HUES64 (cell line): ENCODE data around the gene ENHO. TPM values are rescaled to one million over a fixed set of nuclear protein-coding genes. Genes with fewer than 3 reads are reported as not detected.
A peak's percentile ranks its signal among the peaks of the same experiment; 100 is the strongest.

Source experiments
- H3K27ac ChIP-seq: 2 replicates; pipeline ENCODE4 v1.7.0; 2013; ENCODE audit warnings: low read depth, low read length, inconsistent platforms
- H3K27me3 ChIP-seq: 2 replicates; pipeline ENCODE4 v1.6.1; 2013; ENCODE audit warnings: mild to moderate bottlenecking, low read length; ENCODE audit not compliant: insufficient read depth
- H3K36me3 ChIP-seq: 2 replicates; pipeline ENCODE4 v1.6.1; 2013; ENCODE audit warnings: mild to moderate bottlenecking, low read length; ENCODE audit not compliant: insufficient read depth
- H3K4me1 ChIP-seq: 2 replicates; pipeline ENCODE4 v1.6.1; 2013; ENCODE audit warnings: mild to moderate bottlenecking, low read length, moderate library complexity; ENCODE audit not compliant: insufficient read depth
- H3K4me3 ChIP-seq: 2 replicates; pipeline ENCODE4 v1.5.1; 2013; ENCODE audit warnings: mild to moderate bottlenecking, low read length, moderate library complexity
- H3K9ac ChIP-seq: 2 replicates; pipeline ENCODE4 v1.6.1; 2013; ENCODE audit warnings: mild to moderate bottlenecking, low read depth, low read length
- H3K9me3 ChIP-seq: 2 replicates; pipeline ENCODE4 v1.6.1; 2013; ENCODE audit warnings: low read depth, low read length; ENCODE audit not compliant: insufficient read depth
- WGBS: fragments of 150-250, 120-280 bp; methylation state at CpG from one replicate; pipeline ENCODE4 v1.1.7; 2013; ENCODE audit warnings: missing lambda C conversion rate; 5-methylcytosine and 5-hydroxymethylcytosine counted together
- polyA plus RNA-seq, 2 experiments: library from polyadenylated mRNA; stranded (reverse); fragments of 50-300 nt; gene quantifications; one replicate each; pipeline ENCODE4 v1.2.3, GENCODE V29; 2013

The ENHO gene
- polyA plus RNA-seq (2013, experiment 1 of 2) = 17.5 TPM
- 19.8 TPM for polyA plus RNA-seq (2013, experiment 2 of 2)

DNA sequence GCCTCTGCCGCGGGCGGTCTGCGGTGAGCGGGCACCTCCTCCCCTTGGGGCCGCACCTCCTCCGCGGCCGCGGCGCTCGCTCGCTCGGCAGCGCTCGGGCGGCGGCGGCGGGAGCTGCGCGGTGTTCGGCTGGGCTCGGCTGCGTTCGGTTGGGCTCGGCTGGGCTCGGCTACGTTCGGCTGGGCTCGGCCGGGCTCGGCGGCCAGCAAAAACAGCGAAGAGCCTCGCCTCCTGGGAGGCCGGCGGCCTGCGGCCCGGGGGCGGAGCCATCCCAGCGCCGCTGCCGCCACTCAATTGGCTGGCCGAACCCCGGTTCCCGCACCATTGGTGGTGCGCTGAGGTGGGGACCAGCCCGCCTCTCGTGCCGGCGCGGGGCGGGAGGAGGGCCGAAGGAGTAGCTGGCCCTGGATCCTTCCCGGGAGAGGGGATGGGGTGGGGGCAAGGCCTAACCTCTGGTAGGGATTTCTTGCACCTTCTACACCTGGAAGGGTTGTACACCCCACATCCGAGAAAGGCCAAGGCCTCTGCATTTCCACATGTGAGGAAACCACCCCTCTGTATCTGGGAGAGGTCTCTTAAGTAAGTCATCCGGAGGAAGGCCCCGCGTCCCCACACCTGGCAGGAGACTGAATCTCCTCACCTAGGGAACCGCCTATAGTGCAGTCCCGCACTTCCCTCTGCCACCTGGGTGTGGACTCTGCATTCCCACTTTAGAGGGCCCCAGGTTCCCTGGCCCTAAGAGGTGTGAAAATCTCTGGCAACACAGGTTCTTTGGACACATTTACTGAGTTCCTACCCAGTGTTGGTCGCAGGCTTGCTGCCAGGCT is at the start of gene ENHO:
Gene ENHO, minus strand, starts transcription at position 20 of the 827 bp plus-strand sequence. CDS start 1,295 bp downstream, outside the sequence.
- Histone ChIP-seq H3K4me3 (peak within 1 kb of the TSS; percentile 55), H3K9ac (peak within 1 kb of the TSS; percentile 50), H3K27me3 (peaks cover 41% of the 10 kb centered on the region), H3K9me3 (no peaks in the 10 kb centered on the region), H3K36me3 (no peaks in the 10 kb centered on the region), H3K27ac (no peak within 1 kb of the TSS), H3K4me1 (peaks cover 4% of the 10 kb centered on the region)
- 5% methylated on average over 63 of the region's 63 CpGs for WGBS

GRCh38 chr9:34572092-34572491 is 49.3 kb upstream of the ENHO start:
- Histone ChIP-seq H3K4me3 (no peak overlapping the region), H3K36me3 (no peaks in the 10 kb centered on the region), H3K9ac (no peak overlapping the region), H3K27me3 (peaks cover 24% of the 10 kb centered on the region), H3K4me1 (peaks cover 29% of the 10 kb centered on the region), H3K9me3 (no peaks in the 10 kb centered on the region), H3K27ac (no peak overlapping the region)

GRCh38 chr9:34571481-34571810 is 48.7 kb upstream of the ENHO start:
- 90% methylated on average over 12 of the region's 12 CpGs for WGBS
- no peaks in the 10 kb centered on the region for H3K9me3 ChIP-seq
- H3K27me3 ChIP-seq = peaks cover 17% of the 10 kb centered on the region
- no peak overlapping the region for H3K4me3 ChIP-seq
- H3K36me3 ChIP-seq = no peaks in the 10 kb centered on the region
- H3K27ac ChIP-seq = no peak overlapping the region
- H3K4me1 ChIP-seq = peaks cover 23% of the 10 kb centered on the region
- H3K9ac ChIP-seq = no peak overlapping the region

DNA sequence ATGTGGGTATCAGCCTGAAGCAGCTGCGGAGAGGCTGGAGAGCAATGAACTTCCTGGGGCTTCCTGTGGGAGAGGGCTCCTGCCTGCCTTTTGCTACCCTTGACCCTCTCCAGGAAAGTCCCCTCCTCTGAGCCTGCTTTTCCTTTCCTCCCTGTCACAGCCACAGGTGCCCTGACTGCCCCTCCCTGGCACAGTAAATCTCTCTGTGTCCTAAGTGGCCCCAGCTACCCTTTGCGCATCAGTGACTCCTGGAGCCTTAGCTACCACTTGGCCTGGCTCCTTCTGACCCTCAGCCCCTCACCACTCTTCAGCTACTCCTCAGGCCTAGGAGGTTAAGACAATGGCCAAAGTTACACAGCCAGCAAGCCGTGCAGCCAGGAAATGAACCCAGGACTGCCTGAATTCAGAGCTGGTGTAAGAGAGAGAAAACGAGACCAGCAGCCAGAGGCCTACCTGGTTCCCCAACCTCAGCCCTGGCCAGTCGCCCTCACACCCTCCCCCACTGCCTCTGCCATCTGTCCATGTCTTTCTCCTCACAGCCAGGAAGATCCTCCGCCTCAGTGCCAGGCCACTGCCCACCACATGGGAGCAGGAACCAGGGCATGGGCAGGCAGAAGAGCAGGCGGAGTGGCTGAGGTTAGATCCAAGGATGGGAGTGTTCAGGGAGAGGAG is 48.2 kb upstream of the ENHO start:
- H3K4me3 ChIP-seq = no peak overlapping the region
- no peak overlapping the region for H3K9ac ChIP-seq
- WGBS = 87% methylated on average over 7 of the region's 7 CpGs
- no peaks in the 10 kb centered on the region for H3K36me3 ChIP-seq
- H3K27ac ChIP-seq = no peak overlapping the region
- peaks cover 12% of the 10 kb centered on the region for H3K27me3 ChIP-seq
- H3K4me1 ChIP-seq = peaks cover 22% of the 10 kb centered on the region
- H3K9me3 ChIP-seq = no peaks in the 10 kb centered on the region

GRCh38 chr9:34570376-34570775 is 47.6 kb upstream of the ENHO start:
- Histone ChIP-seq H3K4me1 (peaks cover 27% of the 10 kb centered on the region), H3K27me3 (peaks cover 8% of the 10 kb centered on the region; the same call in 1 of the 2 replicates), H3K9ac (no peak overlapping the region), H3K4me3 (no peak overlapping the region), H3K9me3 (no peaks in the 10 kb centered on the region), H3K36me3 (no peaks in the 10 kb centered on the region), H3K27ac (no peak overlapping the region)
- 91% methylated on average over 11 of the region's 11 CpGs for WGBS

DNA sequence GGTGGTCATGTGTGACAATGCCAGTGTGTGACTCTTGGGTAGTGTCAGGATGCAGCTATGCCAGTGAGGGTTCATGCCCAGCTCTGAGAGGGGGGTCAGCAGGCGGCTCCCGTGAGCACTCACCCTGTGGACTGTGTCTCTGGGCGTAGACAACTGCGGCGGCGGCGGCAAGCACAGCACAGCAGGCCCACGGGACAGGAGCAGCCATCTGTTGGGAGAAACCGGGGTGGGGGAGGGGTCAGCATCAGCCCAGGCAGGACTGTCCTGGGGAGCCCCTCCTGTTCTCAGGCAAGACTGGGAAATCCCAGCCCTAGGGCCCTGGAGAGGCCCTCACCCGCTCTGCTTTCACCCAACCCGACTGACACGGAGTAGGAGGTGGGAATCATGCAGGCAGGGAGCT is 46.0 kb upstream of the ENHO start:
- H3K36me3 ChIP-seq = no peaks in the 10 kb centered on the region
- WGBS = 71% methylated on average over 12 of the region's 12 CpGs
- H3K27me3 ChIP-seq = no peaks in the 10 kb centered on the region; the same call in 1 of the 2 replicates
- no peaks in the 10 kb centered on the region for H3K9me3 ChIP-seq
- no peak overlapping the region for H3K27ac ChIP-seq
- H3K9ac ChIP-seq = no peak overlapping the region
- H3K4me3 ChIP-seq = no peak overlapping the region
- H3K4me1 ChIP-seq = peaks cover 29% of the 10 kb centered on the region

DNA sequence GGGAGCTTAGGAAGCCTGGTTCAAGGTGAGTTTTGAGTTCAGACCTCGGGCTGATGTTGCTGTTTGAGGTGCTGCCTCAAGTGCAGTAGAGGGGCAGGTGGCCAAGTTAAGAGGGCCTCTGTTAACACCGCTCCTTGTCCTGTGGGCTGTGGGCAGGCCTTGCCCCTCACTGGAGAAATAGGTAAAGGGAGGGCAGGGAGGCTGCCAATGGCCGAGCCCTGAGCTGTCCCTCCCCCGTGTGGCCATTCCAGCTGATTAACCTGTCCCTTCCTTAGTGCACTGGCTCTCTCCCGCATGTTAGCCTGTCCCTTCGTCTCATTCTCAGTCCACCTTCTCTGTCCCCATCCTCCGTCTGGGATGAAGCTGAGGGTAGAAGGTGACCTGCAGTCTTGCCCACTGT is 45.3 kb upstream of the ENHO start:
- WGBS = 80% methylated on average over 7 of the region's 7 CpGs
- H3K36me3 ChIP-seq = no peaks in the 10 kb centered on the region
- H3K4me3 ChIP-seq = no peak overlapping the region
- no peaks in the 10 kb centered on the region for H3K9me3 ChIP-seq
- peaks cover 22% of the 10 kb centered on the region for H3K4me1 ChIP-seq
- H3K27ac ChIP-seq = no peak overlapping the region
- H3K27me3 ChIP-seq = no peaks in the 10 kb centered on the region; the same call in 1 of the 2 replicates
- H3K9ac ChIP-seq = no peak overlapping the region

DNA sequence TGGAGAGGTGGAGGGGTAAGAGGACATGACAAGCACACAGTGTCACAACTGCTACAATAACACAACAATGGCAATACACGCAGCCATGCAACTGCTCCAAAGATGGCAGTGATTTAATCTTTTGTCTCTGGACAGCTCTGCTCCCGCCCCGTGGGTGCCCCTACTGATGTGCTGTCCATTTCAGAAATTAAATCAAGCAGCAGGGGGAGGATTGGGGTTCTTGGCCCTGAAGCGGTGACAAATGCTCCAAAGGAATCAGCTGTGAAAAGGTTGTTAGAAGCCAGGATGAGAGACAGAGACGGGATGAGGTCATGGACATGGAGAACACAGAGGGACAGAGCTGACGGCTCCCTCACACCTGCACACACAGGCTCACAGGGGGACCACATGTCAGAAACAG is 44.2 kb upstream of the ENHO start:
- 93% methylated on average over 6 of the region's 6 CpGs for WGBS
- H3K36me3 ChIP-seq = no peaks in the 10 kb centered on the region
- H3K27ac ChIP-seq = no peak overlapping the region
- H3K4me1 ChIP-seq = peaks cover 21% of the 10 kb centered on the region
- H3K9me3 ChIP-seq = no peaks in the 10 kb centered on the region
- H3K9ac ChIP-seq = no peak overlapping the region
- no peaks in the 10 kb centered on the region; the same call in 1 of the 2 replicates for H3K27me3 ChIP-seq
- no peak overlapping the region for H3K4me3 ChIP-seq

DNA sequence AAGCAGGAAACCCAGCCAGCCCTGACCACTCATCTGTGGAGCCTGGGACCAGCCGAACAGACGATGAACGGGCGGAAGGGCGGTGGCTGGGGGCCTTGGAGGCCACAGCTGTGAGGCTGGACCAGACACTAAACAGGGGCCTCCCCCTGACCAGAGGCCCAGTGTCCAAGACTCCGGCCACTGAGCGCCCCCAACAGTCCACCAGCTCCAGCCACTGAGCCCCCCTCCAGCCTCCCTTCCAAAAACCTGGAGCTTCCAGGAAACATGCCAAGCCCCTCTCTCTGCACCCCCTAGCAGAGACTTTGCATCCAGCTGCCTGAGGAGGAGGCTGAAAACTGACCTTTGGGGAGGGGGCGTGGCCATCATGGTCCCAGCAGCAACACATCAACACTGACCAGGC is 43.5 kb upstream of the ENHO start:
- Histone ChIP-seq H3K27ac (no peak overlapping the region), H3K36me3 (no peaks in the 10 kb centered on the region), H3K27me3 (no peaks in the 10 kb centered on the region; the same call in 1 of the 2 replicates), H3K9ac (no peak overlapping the region), H3K4me3 (no peak overlapping the region), H3K4me1 (peaks cover 21% of the 10 kb centered on the region), H3K9me3 (no peaks in the 10 kb centered on the region)
- 84% methylated on average over 8 of the region's 8 CpGs for WGBS

DNA sequence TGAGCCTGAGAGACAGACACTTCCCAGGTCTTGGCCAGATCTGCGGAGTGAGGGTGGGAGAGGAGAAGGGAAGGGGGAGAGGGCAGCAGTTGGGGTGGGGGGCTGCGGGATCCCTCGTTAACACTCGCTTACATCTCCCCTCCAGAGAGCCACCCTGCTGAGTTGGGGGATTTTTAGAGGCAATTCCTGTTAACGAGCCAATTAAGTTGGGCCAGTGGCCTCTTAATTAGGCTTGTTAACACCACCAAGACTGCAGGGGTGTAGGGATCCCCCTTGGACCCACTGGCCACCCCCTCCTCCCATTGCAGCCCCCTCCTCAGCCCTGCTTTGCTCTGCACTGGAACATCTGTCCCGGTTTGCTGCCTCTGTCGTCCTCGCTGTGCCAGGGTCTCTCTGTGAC is 43.1 kb upstream of the ENHO start:
- peaks cover 21% of the 10 kb centered on the region for H3K4me1 ChIP-seq
- H3K36me3 ChIP-seq = no peaks in the 10 kb centered on the region
- WGBS = 56% methylated on average over 4 of the region's 8 CpGs
- H3K9me3 ChIP-seq = no peaks in the 10 kb centered on the region
- no peaks in the 10 kb centered on the region; the same call in 1 of the 2 replicates for H3K27me3 ChIP-seq
- H3K9ac ChIP-seq = no peak overlapping the region
- no peak overlapping the region for H3K27ac ChIP-seq
- no peak overlapping the region for H3K4me3 ChIP-seq

GRCh38 chr9:34564617-34565016 is 41.8 kb upstream of the ENHO start:
- Histone ChIP-seq H3K4me3 (no peak overlapping the region), H3K36me3 (no peaks in the 10 kb centered on the region), H3K9ac (no peak overlapping the region), H3K4me1 (peaks cover 29% of the 10 kb centered on the region), H3K9me3 (no peaks in the 10 kb centered on the region), H3K27ac (no peak overlapping the region), H3K27me3 (no peaks in the 10 kb centered on the region; the same call in 1 of the 2 replicates)
- WGBS = 92% methylated on average over 16 of the region's 16 CpGs
